ENCODE measurements around the gene MOB1A. TPM values are rescaled to one million over a fixed set of nuclear protein-coding genes. Genes with fewer than 3 reads are reported as not detected.

MOB1A gene
- total RNA-seq, 2 experiments from 2014 or later = 110 to 144 TPM

- BruUV-seq (replicated peaks) = no TSS peak
- TF ChIP-seq EZH2phosphoT487 (IDR thresholded peaks at IDR 0.05; ENCODE audit: borderline replicate concordance, low read depth, low read length) = no peak
- TF ChIP-seq, protein P1, sequence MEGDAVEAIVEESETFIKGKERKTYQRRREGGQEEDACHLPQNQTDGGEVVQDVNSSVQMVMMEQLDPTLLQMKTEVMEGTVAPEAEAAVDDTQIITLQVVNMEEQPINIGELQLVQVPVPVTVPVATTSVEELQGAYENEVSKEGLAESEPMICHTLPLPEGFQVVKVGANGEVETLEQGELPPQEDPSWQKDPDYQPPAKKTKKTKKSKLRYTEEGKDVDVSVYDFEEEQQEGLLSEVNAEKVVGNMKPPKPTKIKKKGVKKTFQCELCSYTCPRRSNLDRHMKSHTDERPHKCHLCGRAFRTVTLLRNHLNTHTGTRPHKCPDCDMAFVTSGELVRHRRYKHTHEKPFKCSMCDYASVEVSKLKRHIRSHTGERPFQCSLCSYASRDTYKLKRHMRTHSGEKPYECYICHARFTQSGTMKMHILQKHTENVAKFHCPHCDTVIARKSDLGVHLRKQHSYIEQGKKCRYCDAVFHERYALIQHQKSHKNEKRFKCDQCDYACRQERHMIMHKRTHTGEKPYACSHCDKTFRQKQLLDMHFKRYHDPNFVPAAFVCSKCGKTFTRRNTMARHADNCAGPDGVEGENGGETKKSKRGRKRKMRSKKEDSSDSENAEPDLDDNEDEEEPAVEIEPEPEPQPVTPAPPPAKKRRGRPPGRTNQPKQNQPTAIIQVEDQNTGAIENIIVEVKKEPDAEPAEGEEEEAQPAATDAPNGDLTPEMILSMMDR (conservative IDR thresholded peaks at IDR 0.05; ENCODE audit: low read length) = no peak
- Histone ChIP-seq H2AFZ (ENCODE audit: low read length) (no peak overlapping the region), H3K36me3 (ENCODE audit: insufficient read depth, low read length) (no peaks in the 10 kb centered on the region), H3K4me1 (ENCODE audit: insufficient read depth, low read length, poor library complexity, severe bottlenecking) (no peaks in the 10 kb centered on the region), H3K79me2 (ENCODE audit: insufficient read depth, low read depth, low read length) (no peaks in the 10 kb centered on the region), H3K4me2 (ENCODE audit: low read length) (no peak overlapping the region), H3K9me2 (ENCODE audit: insufficient read depth, low read length) (no peaks in the 10 kb centered on the region), H4K20me1 (ENCODE audit: insufficient read depth, low read length) (no peaks in the 10 kb centered on the region), H3K9me3 (ENCODE audit: low read length) (no peaks in the 10 kb centered on the region), H3K27ac (ENCODE audit: low read depth, low read length, poor library complexity, severe bottlenecking) (no peak overlapping the region), H3K4me3 (ENCODE audit: low read depth, low read length, poor library complexity, severe bottlenecking) (no peak overlapping the region)
- ChIA-PET CTCF (ENCODE audit: unreplicated experiment) (no interaction called here), POLR2A (interaction anchor here (0.6 kb wide), 1 partner anchor 9 kb away, joined by 4 read pairs; no protein-coding TSS in a partner anchor)
- DNase-seq (ENCODE audit: low spot score) = no peak
- intact Hi-C loops (cut with micrococcal nuclease; ENCODE audit: unreplicated experiment) = no loop called here
These were observed 48.1 kb upstream of the MOB1A start for GRCh38 chr2:74226648-74227213.

DNA sequence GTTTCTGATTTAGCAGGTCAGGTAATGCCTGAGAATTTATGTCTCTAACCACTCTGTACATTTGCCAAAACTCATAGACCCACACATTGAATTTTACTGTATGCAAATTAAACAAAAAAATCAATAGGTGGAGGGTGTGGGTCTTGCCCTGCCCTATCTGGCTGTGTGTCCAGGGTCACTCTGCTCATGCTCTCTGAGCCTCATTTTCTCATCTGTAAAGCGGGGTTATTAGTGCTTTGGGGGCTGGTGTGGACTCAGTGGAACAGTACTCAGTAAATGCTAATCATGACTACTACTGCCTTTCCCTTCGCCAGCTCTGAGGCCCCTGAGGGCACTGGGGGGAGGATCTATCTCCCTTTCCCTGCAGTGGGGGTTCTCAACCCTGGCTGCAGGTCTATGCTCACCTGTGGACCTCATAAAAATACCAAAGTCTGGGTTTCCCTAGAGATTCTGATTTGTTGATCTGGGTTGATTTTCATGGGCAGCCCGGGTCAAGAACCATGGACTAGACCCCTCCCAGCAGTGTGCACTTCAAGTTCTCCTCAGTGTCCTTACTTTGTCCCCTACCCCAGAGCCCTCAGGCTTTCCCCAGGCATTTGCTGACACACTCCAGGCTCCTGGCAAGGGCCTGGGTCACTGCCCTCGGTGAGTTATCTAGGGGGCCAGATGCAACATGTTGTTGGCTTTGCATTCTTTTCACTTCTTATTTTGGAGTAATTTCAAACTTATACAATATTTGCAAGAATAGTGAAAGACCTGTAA, 47.2 kb upstream of the MOB1A start:
- no peaks in the 10 kb centered on the region for H3K9me2 ChIP-seq (ENCODE audit: insufficient read depth, low read length)
- POLR2A ChIA-PET = interaction anchor here (0.6 kb wide), 1 partner anchor 8 kb away, joined by 4 read pairs; no protein-coding TSS in a partner anchor
- TF ChIP-seq, protein P1 (conservative IDR thresholded peaks at IDR 0.05; ENCODE audit: low read length) = no peak
- TF ChIP-seq EZH2phosphoT487 (IDR thresholded peaks at IDR 0.05; ENCODE audit: borderline replicate concordance, low read depth, low read length) = no peak
- H3K4me2 ChIP-seq (ENCODE audit: low read length) = no peak overlapping the region
- H3K9me3 ChIP-seq (ENCODE audit: low read length) = no peaks in the 10 kb centered on the region
- H4K20me1 ChIP-seq (ENCODE audit: insufficient read depth, low read length) = 0 out of 2 replicates have a peak, but pooled peaks cover 3% of the 10 kb centered on the region
- no peaks in the 10 kb centered on the region for H3K79me2 ChIP-seq (ENCODE audit: insufficient read depth, low read depth, low read length)
- H3K27ac ChIP-seq (ENCODE audit: low read depth, low read length, poor library complexity, severe bottlenecking) = no peak overlapping the region
- H3K4me1 ChIP-seq (ENCODE audit: insufficient read depth, low read length, poor library complexity, severe bottlenecking) = no peaks in the 10 kb centered on the region
- no peak overlapping the region for H2AFZ ChIP-seq (ENCODE audit: low read length)
- H3K4me3 ChIP-seq (ENCODE audit: low read depth, low read length, poor library complexity, severe bottlenecking) = no peak overlapping the region
- no TSS peak for BruUV-seq (replicated peaks)
- no peak for DNase-seq (ENCODE audit: low spot score)
- peaks cover 7% of the 10 kb centered on the region for H3K36me3 ChIP-seq (ENCODE audit: insufficient read depth, low read length)
- CTCF ChIA-PET (ENCODE audit: unreplicated experiment) = no interaction called here
- intact Hi-C loops (cut with micrococcal nuclease; ENCODE audit: unreplicated experiment) = no loop called here

All from OCI-LY7 (cell line).